ENCODE data around the gene TRMT112.

The TRMT112 gene

DNA sequence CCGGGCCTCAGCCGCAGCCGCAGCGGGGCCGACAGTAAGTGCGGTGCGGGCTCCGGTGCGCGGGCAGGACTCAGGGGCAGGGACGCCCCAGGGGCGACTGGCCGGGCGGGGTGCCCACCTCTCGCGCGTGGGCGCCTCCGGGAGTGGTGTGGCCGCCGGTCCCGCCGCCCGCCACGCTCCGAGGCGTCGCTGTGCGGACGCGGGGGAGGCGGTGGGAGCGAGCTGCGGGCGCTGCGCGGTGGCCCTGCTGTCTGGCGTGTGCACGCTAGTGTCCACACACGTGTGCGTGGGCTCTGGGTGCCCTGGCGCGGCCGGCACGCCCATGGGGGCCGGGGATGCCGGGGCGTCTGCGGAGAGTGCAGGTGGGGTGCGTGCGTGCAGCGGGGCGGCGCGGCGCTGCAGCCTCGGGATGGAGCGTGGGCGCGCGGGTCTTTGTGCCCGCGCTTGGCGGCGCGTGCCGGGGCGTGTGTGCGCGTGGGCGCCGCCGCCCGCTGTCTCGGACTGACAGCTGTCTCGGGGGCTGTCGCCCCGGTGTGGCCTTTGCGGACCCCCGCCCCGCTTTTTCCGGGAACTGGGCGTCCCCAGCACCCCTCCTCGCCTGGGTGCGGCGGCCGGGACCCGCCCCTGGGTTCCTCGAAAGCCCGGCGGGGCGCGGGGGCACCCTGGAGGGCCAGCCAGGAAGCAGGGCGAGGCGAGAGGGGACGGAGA is 25.5 kb downstream of the TRMT112 start:
- DNase-seq (ENCODE audit: low spot score), result no peak

DNA sequence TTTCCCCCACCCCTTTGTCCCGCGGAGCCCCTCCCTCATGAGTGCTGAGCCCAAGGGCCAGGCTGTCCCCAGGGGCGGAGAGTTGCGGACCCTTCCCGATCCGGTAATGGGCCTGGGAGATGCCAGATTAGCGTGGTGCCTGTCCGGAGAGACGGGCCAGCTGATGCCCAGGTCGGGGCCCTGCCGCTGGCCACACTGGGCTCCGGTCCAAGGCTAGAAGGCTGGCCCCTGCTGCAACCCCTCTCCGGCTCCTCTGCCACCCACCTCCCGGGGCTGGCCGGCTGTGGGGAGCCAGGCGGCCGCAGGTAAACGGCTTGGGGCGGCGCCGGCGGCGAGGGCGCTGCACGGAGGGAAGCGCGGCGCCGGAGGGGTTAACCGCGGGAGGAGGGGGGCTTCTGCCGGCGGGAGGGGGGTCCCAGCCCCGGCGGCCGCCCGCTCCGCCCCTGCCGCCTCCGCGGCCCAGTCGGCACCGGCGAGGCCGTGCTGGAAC is 26.1 kb downstream of the TRMT112 start, which contains the start of gene KCNK4:
Gene KCNK4 (plus strand): TSS at position 41 of the 490 bp plus-strand sequence. CDS start 1,717 bp downstream, outside the sequence.
- DNase-seq (ENCODE audit: low spot score), result no peak

DNA sequence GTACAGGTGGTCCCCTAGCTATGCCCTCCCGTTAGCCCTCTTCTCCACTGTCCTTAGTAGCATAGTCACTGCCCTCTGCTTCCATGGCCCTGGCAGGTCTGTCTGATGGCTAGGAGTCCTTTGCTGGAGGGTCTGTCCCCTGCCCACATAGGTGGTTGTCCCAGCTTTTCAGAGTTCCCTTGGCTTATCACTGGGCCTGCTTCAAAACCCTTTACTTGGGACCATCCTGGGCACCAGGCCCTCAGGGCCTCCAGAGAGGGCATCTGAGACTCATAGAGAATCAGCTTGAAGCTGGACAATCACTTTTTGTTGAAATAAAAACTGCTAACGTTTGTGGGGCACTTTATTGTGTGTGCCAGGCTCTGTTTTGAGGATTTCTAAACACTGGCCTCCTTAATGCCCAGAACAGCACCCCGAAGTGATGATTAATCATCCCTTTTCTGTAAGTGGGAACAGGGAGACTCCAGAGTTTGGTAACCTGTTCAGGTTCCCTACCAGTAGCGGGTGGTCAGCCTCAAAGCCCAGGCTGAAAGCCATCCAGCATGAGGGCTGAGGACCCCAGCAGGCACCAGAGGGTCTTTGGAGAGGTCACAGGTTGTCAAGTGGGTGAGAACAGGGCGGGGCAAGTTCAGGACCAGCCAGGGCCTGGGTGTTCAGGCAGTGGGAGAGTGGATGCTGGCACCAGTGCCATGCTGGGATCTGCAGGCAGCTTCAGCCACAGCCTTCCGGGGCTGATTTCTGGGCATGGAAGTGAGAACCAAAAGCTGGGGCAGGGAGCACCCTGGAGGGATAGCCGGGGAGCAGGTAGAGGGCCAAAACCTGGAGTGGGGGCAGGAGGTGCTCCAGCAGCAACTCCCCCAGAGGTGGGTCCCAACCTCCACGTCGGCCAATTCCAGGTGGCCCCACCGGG is 26.8 kb downstream of the TRMT112 start:
- no peak for DNase-seq (ENCODE audit: low spot score)

DNA sequence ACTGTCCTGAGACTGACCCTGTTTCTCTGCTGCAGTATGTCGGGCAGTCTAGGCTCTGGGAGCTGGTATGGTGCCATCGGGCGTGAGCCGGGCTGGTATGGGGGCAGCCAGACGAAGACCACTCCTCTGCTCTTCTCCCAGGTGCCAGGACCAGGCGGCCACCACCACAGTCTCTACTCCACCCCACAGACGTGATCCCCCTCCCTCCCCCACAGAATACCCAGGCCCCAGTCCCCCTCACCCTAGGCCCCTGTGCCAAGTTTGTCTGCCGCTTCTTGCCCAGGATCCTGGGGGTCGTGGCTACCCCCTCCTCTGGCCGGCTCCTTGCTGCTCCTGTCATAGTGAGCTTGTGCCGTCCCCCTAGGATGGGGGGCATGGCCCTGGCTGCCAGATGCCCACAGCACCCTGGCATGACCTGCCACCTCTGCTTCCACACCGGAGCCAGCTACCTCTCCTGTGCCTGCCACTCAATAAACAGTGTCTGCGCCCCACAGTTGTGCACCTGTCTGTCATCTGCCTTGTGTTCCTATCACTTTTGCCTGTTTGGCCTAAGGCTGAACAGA is 28.3 kb downstream of the TRMT112 start:
- DNase-seq (ENCODE audit: low spot score), result no peak

DNA sequence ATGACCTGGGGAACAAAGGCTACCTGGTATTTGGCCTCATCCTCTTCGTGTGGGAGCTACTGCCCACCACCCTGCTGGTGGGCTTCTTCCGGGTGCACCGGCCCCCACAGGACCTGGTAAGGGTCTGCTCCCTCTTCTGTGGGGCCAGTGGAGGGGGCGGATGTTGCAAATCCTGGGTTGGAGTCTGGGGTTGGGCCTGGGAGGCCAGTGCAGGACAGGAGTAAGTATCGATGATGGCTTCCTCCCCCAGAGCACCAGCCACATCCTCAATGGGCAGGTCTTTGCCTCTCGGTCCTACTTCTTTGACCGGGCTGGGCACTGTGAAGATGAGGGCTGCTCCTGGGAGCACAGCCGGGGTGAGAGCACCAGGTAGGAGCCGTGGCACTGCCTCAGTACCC is 29.0 kb downstream of the TRMT112 start:
- DNase-seq (ENCODE audit: low spot score), result no peak

DNA sequence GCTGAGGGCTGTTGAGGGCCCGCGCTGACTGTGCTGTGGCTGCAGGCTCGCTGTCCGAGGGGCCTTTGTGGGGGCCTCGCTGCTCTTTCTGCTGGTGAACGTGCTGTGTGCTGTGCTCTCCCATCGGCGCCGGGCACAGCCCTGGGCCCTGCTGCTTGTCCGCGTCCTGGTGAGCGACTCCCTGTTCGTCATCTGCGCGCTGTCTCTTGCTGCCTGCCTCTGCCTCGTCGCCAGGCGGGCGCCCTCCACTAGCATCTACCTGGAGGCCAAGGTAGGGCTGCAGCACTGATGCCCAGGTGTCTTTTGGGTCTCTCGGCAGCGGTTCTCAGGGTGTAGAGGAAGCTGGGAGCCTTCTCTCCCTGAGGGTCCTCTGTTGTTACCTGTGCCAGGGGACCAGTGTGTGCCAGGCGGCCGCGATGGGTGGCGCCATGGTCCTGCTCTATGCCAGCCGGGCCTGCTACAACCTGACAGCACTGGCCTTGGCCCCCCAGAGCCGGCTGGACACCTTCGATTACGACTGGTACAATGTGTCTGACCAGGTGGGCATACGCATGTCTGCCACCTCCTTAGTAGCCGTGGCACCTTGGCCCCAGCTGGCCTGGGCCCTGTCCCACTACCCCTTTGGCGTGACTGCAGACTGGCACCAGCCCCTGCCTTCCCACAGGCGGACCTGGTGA is 29.5 kb downstream of the TRMT112 start:
- DNase-seq (ENCODE audit: low spot score), result no peak

DNA sequence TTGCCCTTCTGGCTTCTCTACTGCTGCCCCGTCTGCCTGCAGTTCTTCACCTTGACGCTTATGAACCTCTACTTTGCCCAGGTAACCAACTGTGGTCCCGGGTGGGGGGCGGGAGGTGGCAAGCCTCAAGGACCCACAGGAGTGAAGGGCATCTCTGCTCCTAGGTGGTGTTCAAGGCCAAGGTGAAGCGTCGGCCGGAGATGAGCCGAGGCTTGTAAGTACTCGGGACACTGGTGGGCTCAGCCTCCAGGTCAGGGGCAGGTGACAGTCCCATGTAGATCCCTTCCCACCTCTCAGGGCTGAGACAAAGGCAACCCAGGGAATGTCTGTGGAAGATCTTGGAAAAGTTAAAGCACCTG is 30.6 kb downstream of the TRMT112 start:
- DNase-seq (ENCODE audit: low spot score), result no peak

DNA sequence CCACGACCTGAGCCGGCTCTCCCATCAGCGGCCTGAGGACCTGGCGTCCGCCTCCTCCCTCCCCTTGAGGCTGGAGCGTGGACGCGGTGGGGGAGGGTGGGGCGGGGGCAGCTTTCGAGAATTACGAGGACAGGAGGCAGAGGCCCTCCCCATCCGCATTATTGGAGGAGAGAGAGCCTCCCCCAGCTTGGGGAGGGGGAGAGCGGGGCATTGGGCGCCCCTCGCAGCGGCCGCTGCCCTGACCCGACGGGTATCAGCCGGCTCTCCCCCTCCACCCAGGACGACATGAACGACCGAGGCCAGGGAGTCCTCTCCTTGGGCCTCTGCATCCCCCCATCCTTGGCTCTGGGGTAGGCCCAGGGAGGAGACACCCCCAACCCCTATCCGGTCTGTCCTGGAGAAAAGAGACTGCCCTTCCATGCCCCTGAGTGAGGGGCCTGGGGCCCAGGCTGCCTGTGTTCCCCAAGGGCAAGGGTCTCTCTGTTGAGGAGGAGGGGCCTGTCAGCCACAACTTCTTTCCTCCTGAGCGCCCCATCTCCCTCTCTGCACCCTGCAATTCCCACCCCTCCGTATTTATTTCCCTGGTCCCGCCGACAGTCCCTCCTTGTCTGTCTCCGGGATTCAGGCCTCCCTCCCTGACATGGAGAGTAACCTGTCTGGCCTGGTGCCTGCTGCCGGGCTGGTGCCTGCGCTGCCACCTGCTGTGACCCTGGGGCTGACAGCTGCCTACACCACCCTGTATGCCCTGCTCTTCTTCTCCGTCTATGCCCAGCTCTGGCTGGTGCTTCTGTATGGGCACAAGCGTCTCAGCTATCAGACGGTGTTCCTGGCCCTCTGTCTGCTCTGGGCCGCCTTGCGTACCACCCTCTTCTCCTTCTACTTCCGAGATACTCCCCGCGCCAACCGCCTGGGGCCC is 31.2 kb downstream of the TRMT112 start:
- DNase-seq (ENCODE audit: low spot score), result peak; percentile 47

DNA sequence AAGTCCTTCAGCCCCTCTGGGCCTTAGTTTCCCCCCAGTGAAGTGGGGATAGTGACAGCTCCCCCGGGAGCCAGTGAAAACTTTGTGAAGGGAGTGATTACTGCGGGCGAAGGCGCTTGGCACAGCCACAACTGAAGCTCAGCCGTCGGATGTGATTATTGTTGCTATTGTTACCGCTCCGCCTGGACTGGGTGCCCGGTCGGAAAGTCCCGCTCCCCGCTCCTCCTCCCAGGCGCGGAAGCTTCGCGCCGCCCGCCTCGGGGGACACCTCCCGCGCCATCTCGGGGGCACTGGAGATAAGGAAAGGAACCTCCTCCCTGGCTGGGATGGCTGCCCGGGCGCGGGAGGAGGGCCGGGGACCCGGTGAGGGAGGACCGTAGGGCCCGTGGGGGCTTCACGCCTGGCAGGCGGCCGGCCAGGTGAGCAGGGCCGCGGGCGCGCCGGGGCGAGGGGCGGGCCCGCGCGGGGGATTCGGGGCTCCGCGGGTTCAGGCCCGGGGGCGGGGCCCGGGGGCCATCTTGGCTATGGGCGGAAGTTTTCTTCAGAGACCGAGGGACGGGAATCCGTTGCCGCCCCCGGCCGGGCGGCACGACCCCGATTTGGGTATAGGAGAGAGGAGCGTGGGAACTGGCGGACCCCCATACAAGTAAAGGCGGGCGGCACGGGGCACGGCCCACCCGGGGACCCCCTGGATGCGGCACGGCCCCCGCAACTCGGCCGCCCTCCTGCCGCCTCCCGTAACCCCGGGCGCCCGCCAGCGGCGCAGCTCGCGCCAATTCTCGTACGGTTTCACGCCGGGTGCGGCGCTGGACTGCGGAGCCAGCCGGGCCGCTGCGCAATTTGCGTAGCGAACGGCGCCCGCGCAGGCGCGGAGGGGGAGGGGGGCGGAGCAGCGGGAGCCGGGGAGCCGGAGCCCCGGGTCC is 32.1 kb downstream of the TRMT112 start, which contains the start of gene GPR137:
Gene GPR137 (plus strand): TSS at position 887 of the 923 bp plus-strand sequence. CDS start 677 bp downstream, outside the sequence.
- DNase-seq (ENCODE audit: low spot score), result peak; percentile 63

DNA sequence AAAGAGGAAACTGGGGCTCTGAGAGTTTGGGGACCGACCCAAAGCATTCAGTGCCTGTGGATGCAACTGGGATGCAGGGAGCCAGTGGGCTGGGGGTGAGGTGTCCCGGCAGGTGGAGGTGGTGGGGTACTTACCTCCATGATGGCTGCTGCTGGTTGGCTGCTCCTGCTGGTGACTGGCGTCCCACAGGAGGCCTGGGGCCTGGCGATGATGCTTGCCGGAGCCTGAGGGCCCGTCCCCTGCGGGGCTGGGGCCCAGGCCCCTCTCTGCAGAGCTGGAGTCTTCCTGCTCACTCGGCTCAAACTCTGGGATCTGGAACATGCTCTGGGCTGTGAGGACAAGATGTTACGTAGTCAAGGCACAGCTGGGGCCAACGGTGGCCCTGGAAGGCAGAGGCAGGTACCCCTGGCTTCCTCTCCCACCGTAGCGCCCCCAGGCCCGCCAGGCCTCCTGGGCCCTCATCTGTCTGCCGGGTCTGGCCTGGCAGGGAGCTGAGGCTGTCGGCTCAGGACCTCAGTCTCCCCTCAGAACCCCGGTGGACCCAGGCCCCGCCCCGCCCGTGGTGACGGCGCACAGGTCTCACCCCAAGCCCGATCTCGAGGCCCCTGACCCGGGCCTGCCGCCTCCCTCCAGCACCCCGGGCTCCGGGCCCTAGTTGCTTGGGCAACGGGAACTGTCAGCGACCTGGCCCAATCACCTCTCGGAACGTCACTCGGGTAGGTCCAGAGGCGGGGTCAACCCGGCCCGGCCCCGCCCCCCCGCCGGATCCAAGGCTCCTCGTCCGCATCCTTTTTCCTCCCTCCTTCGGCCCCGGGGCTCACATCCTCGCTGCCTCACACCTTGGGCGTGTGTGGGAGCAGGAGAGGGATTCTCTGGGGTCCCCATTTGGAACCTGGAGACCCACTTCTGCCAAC is 33.1 kb downstream of the TRMT112 start, which contains the start of gene BAD:
Gene BAD (minus strand): TSS at position 618 of the 914 bp plus-strand sequence. CDS start 297 bp downstream, at position 321.
- peak; percentile 93 for DNase-seq (ENCODE audit: low spot score)

DNA sequence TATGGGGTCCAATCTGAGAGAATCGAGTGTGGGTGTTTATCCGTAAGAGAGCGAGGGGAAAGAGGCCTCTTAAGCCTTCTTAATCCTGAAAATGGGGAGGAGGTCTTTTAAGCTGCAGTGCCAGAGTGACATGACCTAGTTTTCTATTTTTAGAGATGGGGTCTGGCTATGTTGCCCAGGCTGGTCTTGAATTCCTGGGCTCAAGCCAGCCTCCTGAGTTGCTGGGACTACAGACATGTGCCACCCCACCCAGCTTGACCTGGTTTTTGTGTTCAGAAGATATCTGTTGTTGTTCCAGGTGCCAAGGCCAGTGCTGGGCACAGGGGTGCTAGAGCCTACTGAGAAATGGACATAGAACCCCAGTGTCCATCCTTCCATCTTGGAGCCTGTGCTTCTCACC is 34.3 kb downstream of the TRMT112 start:
- DNase-seq (ENCODE audit: low spot score), result no peak

DNA sequence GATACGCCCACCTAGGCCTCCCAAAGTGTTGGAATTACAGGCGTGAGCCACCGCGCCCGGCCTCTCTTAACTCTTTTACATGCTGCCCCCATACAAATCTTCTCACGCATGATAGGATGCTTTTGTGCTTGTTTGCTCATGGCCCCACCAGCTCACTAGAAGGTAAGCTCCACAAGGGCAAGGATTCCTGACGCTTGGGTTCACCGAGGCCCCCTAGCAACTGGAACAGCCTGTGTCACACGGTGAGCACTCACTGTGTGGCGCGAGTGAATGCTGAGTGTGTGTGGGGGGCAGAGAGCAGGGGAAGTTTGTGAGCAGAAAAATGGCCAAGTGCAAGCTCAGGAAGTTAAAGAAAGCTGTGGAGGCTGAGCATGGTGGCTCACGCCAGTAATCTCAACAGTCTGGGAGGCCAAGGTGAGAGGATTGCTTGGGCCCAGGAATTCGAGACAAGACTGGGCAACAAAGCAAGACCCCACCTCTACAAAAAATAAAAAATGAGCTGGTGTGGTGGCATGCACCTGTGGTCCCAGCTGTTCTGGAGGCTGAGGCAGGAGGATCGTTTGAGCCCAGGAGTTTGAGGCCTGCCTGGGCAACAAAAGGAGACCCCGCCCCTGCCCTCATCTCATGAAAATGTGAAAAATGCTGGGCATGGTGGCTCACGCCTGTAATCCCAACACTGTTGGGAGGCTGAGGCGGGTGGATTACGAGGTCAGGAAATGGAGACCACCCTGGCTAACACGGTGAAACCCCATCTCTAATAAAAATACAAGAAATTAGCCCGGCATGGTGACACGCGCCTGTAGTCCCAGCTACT is 35.2 kb downstream of the TRMT112 start:
- no peak for DNase-seq (ENCODE audit: low spot score)

DNA sequence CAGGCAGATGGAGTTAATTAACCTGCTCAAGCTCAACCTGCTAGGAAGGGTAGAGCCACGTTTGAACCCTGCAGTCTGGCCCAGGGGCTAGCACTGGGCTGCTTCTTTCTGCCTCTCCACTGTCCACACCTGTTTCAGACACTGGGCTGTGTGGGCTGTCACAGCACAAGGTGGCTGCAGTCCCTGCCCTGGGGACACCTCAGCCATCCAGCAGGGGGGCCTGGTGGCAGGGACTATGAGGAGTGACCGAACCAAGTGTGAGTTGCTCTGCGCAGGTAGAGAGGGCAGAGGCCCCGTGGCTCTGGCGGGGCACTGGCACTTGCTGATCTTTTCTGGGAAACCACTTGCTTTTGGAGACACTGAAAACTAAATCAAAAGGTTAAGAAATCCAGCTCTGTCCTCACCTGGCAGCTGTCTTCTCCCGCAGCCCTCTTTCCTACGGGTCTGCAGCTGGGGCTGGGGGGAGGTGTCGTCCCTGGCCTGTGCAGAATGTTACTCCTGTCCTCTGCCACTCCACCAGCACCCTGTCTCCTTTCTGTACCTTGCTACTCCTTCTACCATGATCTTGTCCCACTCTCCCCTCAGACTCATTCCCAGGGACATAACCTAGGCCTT is 38.7 kb downstream of the TRMT112 start:
- no peak for DNase-seq (ENCODE audit: low spot score)

DNA sequence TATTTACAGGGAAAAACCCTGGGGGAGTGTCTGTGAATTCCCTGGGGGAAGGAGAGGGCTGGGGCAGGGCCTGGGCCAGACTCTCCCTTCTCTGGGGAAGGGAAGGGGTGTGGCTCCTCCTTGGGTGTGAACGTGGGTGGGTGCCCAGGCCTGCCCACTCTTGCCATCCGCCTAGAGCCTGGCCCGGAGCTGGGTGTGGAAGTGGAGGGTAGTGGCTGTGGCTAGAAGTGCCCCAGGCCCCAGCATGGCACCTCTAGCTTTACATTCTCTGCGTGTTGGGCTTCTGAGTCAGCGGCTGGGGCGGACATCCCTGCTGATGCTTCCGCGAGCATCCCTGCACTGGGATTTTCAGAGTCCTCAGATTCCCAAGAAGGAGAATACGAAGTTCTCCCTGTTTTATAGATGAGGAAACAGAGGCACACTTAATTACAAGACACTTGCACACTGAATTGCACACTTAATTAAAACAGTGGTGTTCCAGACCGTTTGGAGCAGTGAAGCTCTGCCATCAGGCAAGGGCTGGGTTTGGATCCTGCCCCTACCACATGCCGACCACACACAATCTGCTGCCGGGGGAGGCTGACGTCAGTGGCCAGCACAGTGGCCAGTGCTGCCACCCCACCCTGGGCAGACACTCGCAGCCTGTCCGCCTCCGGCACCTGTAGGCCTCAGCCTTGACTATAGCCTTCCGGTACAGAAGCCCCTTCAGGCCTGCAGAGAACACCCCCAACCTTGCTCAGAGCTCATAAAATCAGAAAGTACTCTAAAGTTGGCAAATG is 40.5 kb downstream of the TRMT112 start:
- no peak for DNase-seq (ENCODE audit: low spot score)

DNA sequence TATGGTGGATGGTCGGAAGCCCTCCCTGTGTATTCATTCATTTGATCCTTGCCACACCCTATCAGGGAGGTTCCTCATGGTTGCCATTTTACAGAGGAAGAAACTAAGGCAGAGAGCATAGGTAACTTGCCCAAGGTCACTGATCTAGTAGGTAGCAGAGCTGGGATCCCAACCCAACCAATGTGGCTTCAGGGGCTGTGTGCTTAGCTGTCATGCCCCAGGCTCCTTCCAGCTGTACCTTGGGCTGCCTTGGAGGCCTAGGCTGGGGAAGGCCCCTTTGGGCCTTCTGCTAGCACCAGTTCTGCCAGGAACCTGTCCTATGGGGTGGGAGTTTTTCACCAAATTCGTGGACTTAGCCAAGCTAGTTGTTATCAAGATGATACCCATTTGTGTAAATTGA is 41.5 kb downstream of the TRMT112 start:
- no peak for DNase-seq (ENCODE audit: low spot score)

DNA sequence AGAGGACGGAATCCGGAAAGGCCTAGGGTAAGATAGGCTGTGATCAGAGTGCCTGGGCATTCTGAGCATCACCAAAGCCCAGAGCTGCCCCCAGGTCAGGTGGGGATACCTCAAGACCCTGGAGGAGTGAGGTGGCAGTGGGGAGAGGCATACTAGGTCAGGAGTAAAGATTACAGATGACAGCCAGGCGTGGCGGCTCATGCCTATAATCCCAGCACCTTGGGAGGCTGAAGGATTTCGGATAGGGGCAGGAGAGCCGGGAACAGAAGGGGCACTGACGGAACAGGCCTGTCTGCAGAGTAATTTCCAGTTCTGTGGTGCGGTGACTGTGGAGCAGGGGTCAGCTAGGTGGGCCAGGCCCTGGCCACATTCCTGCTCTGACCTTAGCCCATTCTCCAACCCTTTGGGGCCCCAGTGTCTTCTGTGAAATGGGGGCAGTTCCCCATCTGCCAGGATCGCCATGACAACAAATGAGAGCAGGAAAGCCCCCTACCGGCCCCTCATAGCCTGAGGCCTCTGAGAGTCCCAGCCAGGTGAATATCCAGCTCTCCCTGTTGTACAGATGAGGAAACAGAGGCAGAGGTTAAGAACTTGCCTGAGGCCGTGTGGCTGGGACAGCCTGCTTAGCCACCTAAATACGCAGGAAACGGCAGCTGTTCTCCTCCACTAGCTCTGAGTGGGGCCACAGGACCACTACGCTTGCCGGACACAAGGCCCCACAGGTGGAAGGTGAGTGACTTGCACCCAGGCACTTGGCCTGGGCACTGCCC is 42.1 kb downstream of the TRMT112 start:
- no peak for DNase-seq (ENCODE audit: low spot score)
